DOHH2 (cell line): Measurements from ENCODE around the gene RAI1.

Source experiments
- H3F3A ChIP-seq: fragments of 200-600 bp; sonication (generic), shearing (Covaris generic); 2 replicates; pipeline ENCODE4 v1.6.0; 2016; ENCODE audit warnings: antibody characterized with exemption, mild to moderate bottlenecking; ENCODE audit not compliant: control insufficient read depth, insufficient read depth
- H3K27ac ChIP-seq: fragments of 200-600 bp; sonication (generic); 2 replicates; pipeline ENCODE4 v1.5.1; 2014; ENCODE audit warnings: low read depth, mild to moderate bottlenecking, low read length, moderate library complexity
- H3K27me3 ChIP-seq: fragments of 200-600 bp; sonication (generic); 2 replicates; pipeline ENCODE4 v1.6.1; 2014; ENCODE audit warnings: mild to moderate bottlenecking, low read length, mixed read lengths; ENCODE audit not compliant: control insufficient read depth
- H3K36me3 ChIP-seq: fragments of 200-600 bp; sonication (generic); 2 replicates; pipeline ENCODE4 v1.6.1; 2014; ENCODE audit warnings: mild to moderate bottlenecking, low read length, moderate library complexity, mixed read lengths; ENCODE audit not compliant: control insufficient read depth
- H3K4me1 ChIP-seq: fragments of 200-600 bp; sonication (generic); 2 replicates; pipeline ENCODE4 v1.6.1; 2014; ENCODE audit warnings: mild to moderate bottlenecking, low read length, mixed read lengths; ENCODE audit not compliant: control insufficient read depth
- H3K4me2 ChIP-seq: fragments of 200-600 bp; sonication (generic); 2 replicates; pipeline ENCODE4 v1.6.0; 2014; ENCODE audit warnings: mild to moderate bottlenecking, low read length, moderate library complexity
- H3K4me3 ChIP-seq: fragments of 200-600 bp; sonication (generic); 2 replicates; pipeline ENCODE4 v1.5.1; 2014; ENCODE audit warnings: mild to moderate bottlenecking, low read length, mixed read lengths
- H3K79me2 ChIP-seq: fragments of 200-600 bp; sonication (generic); 2 replicates; pipeline ENCODE4 v1.6.1; 2014; ENCODE audit warnings: mild to moderate bottlenecking, low read length, mixed read lengths; ENCODE audit not compliant: control insufficient read depth
- H3K9me2 ChIP-seq: fragments of 200-600 bp; sonication (generic); replicated peaks from 2 replicates; pipeline ENCODE4 v1.6.1; 2014; ENCODE audit warnings: mild to moderate bottlenecking, low read length, mixed read lengths; ENCODE audit not compliant: control insufficient read depth
- H3K9me3 ChIP-seq: fragments of 200-600 bp; sonication (generic); 2 replicates; pipeline ENCODE4 v1.6.1; 2014; ENCODE audit warnings: antibody characterized with exemption, low read length, mixed read lengths; ENCODE audit not compliant: control insufficient read depth, insufficient read depth
- H4K20me1 ChIP-seq: fragments of 200-600 bp; sonication (generic); 2 replicates; pipeline ENCODE4 v1.6.0; 2014; ENCODE audit warnings: low read depth, mild to moderate bottlenecking, antibody characterized with exemption, low read length, moderate library complexity; ENCODE audit not compliant: control insufficient read depth, insufficient read depth
- CTCF ChIP-seq: fragments of 200-600 bp; sonication (generic); IDR thresholded peaks from one replicate; pipeline ENCODE4 v1.5.1; 2014; ENCODE audit warnings: antibody characterized with exemption, mild to moderate bottlenecking, low read depth, low read length; ENCODE audit not compliant: poor library complexity, severe bottlenecking
- EZH2phosphoT487 ChIP-seq: fragments of 200-600 bp; sonication (generic); IDR thresholded peaks from 2 replicates; pipeline ENCODE4 v1.6.1; 2017; ENCODE audit warnings: borderline replicate concordance, mild to moderate bottlenecking, antibody characterized with exemption, low read length, moderate library complexity, mixed read lengths

The RAI1 gene

GRCh38 chr17:17667231-17667630 lies 14.0 kb upstream of the RAI1 start:
- no peak overlapping the region for H3K27ac ChIP-seq

GRCh38 chr17:17667947-17668346 lies 13.3 kb upstream of the RAI1 start:
- Histone ChIP-seq H4K20me1 (no peaks in the 10 kb centered on the region), H3K4me2 (no peak overlapping the region), H3K79me2 (no peaks in the 10 kb centered on the region), H3K9me3 (no peaks in the 10 kb centered on the region), H3K9me2 (no peaks in the 10 kb centered on the region), H3K4me3 (no peak overlapping the region), H3F3A (no peaks in the 10 kb centered on the region), H3K27ac (no peak overlapping the region), H3K4me1 (peaks cover 33% of the 10 kb centered on the region), H3K27me3 (no peaks in the 10 kb centered on the region), H3K36me3 (no peaks in the 10 kb centered on the region)
- no peak for TF ChIP-seq CTCF
- no peak for TF ChIP-seq EZH2phosphoT487

More at GRCh38 chr17:17667231-17667630, 14.0 kb upstream of the RAI1 start:
- H4K20me1 ChIP-seq: no peaks in the 10 kb centered on the region
- H3F3A ChIP-seq: no peaks in the 10 kb centered on the region
- H3K4me1 ChIP-seq: peaks cover 33% of the 10 kb centered on the region
- no peaks in the 10 kb centered on the region for H3K9me2 ChIP-seq
- H3K79me2 ChIP-seq: no peaks in the 10 kb centered on the region
- no peak overlapping the region for H3K4me2 ChIP-seq
- no peaks in the 10 kb centered on the region for H3K36me3 ChIP-seq
- TF ChIP-seq CTCF (no peak), EZH2phosphoT487 (no peak)
- H3K9me3 ChIP-seq: no peaks in the 10 kb centered on the region
- H3K4me3 ChIP-seq: no peak overlapping the region
- no peaks in the 10 kb centered on the region for H3K27me3 ChIP-seq

GRCh38 chr17:17668358-17668757 lies 12.9 kb upstream of the RAI1 start:
- no peak for TF ChIP-seq CTCF
- TF ChIP-seq EZH2phosphoT487: no peak
- H3K27ac ChIP-seq: no peak overlapping the region
- peaks cover 32% of the 10 kb centered on the region for H3K4me1 ChIP-seq
- no peaks in the 10 kb centered on the region for H3K36me3 ChIP-seq
- H3K9me2 ChIP-seq: no peaks in the 10 kb centered on the region
- H3K79me2 ChIP-seq: no peaks in the 10 kb centered on the region
- H3F3A ChIP-seq: no peaks in the 10 kb centered on the region
- no peak overlapping the region for H3K4me3 ChIP-seq
- no peaks in the 10 kb centered on the region for H3K9me3 ChIP-seq
- H3K27me3 ChIP-seq: no peaks in the 10 kb centered on the region
- H3K4me2 ChIP-seq: no peak overlapping the region
- H4K20me1 ChIP-seq: no peaks in the 10 kb centered on the region
